ENCODE results near the gene MC2R. TPM values are rescaled to one million over a fixed set of nuclear protein-coding genes. Genes with fewer than 3 reads are reported as not detected.

MC2R gene
- total and polyA plus RNA-seq, 10 of the 15 experiments (the other 5 are each of a cell fraction or from before 2014, with no cell fraction given): 0.15 TPM; not detected in 9

DNA sequence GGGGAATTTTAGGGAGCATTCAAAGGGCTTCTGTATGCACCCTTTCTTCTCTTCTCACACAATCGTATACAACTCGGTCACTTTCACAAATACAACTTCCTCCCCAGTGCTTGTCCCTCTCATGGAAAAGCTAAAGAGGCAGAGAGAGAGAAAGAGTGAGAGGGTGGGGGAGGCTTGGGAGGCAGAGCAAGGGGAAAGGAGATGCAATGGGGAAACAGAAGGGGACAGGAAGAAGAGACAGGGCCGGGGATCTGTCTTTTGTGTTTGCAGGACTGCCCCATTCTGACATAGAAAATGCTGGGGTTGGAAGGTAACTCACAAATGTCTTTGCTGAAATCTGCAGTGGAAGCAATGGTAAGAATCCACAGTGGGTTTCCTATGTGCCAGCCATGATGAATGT is 2.1 kb upstream of the MC2R start:
- Histone ChIP-seq H3K27me3 (replicated peaks in 1 of 2; ENCODE audit: control insufficient read depth in 2 of 2, insufficient read depth in 2 of 2, low read length in 1 of 2) (peaks cover 0 to 2% of the 10 kb centered on the region in 2 experiments; a peak in 3 of 4 replicates), H4K20me1 (ENCODE audit: control insufficient read depth, insufficient read depth) (no peaks in the 10 kb centered on the region), H2AFZ (ENCODE audit: control insufficient read depth, low read depth, low read length) (no peak overlapping the region), H3K79me2 (ENCODE audit: control insufficient read depth, insufficient read depth, low read length) (no peaks in the 10 kb centered on the region), H3K4me3 (no peak overlapping the region), H3K27ac (ENCODE audit: control insufficient read depth, insufficient read depth) (no peak overlapping the region), H3K4me1 (ENCODE audit: control insufficient read depth, insufficient read depth, low read length) (no peaks in the 10 kb centered on the region), H3K4me2 (ENCODE audit: control insufficient read depth, insufficient read depth) (no peak overlapping the region), H3K9me3 (replicated peaks; ENCODE audit: control insufficient read depth, insufficient read depth, low read length) (no peaks in the 10 kb centered on the region), H3K9ac (ENCODE audit: control insufficient read depth, insufficient read depth, low read length) (no peak overlapping the region), H3K36me3 (ENCODE audit: control insufficient read depth in 2 of 2, insufficient read depth in 2 of 2, low read length in 1 of 2) (no peaks in the 10 kb centered on the region)
- SMC1A ChIA-PET (ENCODE audit: uncharacterized antibody, unreplicated experiment): no interaction called here
- TF ChIP-seq, protein P1, sequence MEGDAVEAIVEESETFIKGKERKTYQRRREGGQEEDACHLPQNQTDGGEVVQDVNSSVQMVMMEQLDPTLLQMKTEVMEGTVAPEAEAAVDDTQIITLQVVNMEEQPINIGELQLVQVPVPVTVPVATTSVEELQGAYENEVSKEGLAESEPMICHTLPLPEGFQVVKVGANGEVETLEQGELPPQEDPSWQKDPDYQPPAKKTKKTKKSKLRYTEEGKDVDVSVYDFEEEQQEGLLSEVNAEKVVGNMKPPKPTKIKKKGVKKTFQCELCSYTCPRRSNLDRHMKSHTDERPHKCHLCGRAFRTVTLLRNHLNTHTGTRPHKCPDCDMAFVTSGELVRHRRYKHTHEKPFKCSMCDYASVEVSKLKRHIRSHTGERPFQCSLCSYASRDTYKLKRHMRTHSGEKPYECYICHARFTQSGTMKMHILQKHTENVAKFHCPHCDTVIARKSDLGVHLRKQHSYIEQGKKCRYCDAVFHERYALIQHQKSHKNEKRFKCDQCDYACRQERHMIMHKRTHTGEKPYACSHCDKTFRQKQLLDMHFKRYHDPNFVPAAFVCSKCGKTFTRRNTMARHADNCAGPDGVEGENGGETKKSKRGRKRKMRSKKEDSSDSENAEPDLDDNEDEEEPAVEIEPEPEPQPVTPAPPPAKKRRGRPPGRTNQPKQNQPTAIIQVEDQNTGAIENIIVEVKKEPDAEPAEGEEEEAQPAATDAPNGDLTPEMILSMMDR (IDR thresholded peaks at IDR 0.05 in 2 of 3, conservative IDR thresholded peaks at IDR 0.05 in 1 of 3; ENCODE audit: control insufficient read depth in 2 of 3, extremely low read depth in 1 of 3, insufficient read depth in 1 of 3, low read depth in 3 of 3, low read length in 3 of 3): no peak
- intact Hi-C loops (cut with micrococcal nuclease; ENCODE audit: unreplicated experiment) (no loop called here), in situ Hi-C loops (cut with MboI) (no loop called here)
- no peak for DNase-seq (ENCODE audit: low read depth, low spot score)
- no peak for ATAC-seq
- BruUV-seq (replicated peaks): no TSS peak
- FAIRE-seq: no peak
- RAD21 ChIA-PET (ENCODE audit: unreplicated experiment): no interaction called here
- POLR2A ChIA-PET: interaction anchor here (0.6 kb wide), 1 partner anchor 397 kb away, joined by 6 read pairs; no protein-coding TSS in a partner anchor
- CTCF ChIA-PET: no interaction called here
- 34% methylated on average over 3 of the region's 3 CpGs for WGBS (ENCODE audit: insufficient coverage, insufficient replicate concordance, low lambda C conversion rate, missing lambda C conversion rate)

DNA sequence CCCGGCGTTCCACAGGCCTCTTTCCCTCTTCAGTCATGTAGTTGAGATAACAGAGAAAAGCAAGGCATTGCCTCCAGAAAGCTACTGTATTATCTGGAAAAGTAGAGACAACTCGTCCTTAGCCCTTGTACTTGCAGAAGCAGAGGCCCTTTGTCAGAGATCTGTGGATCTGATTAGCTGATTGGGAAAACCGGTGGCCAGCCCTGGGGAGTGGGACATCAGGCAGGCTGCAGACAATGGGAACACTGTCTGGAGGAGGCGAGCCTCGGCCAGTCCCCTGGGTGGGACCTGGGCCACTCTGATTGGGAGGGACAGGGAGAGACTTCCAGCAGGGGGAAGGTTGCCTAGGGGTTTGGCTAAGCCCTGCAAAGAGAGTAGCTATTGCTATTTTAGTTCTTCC is 1.2 kb upstream of the MC2R start:
- H3K4me1 ChIP-seq (ENCODE audit: control insufficient read depth, insufficient read depth, low read length): no peaks in the 10 kb centered on the region
- no peak for ATAC-seq
- H3K4me3 ChIP-seq: no peak overlapping the region
- no peaks in the 10 kb centered on the region for H3K79me2 ChIP-seq (ENCODE audit: control insufficient read depth, insufficient read depth, low read length)
- FAIRE-seq: no peak
- in situ Hi-C loops (cut with MboI) (no loop called here), intact Hi-C loops (cut with micrococcal nuclease; ENCODE audit: unreplicated experiment) (no loop called here)
- peaks cover 0 to 2% of the 10 kb centered on the region in 2 experiments; a peak in 3 of 4 replicates for H3K27me3 ChIP-seq (replicated peaks in 1 of 2; ENCODE audit: control insufficient read depth in 2 of 2, insufficient read depth in 2 of 2, low read length in 1 of 2)
- no TSS peak for BruUV-seq (replicated peaks)
- no peaks in the 10 kb centered on the region for H3K36me3 ChIP-seq (ENCODE audit: control insufficient read depth in 2 of 2, insufficient read depth in 2 of 2, low read length in 1 of 2)
- CTCF ChIA-PET: interaction anchor here (1.2 kb wide), 1 partner anchor 11 kb away, joined by 3 read pairs; no protein-coding TSS in a partner anchor
- H3K9me3 ChIP-seq (replicated peaks; ENCODE audit: control insufficient read depth, insufficient read depth, low read length): no peaks in the 10 kb centered on the region
- H2AFZ ChIP-seq (ENCODE audit: control insufficient read depth, low read depth, low read length): no peak overlapping the region
- POLR2A ChIA-PET: no interaction called here
- RAD21 ChIA-PET (ENCODE audit: unreplicated experiment): interaction anchor here (1.2 kb wide), 1 partner anchor 40 kb away, joined by 3 read pairs; no protein-coding TSS in a partner anchor
- SMC1A ChIA-PET (ENCODE audit: uncharacterized antibody, unreplicated experiment): no interaction called here
- no peak overlapping the region for H3K27ac ChIP-seq (ENCODE audit: control insufficient read depth, insufficient read depth)
- no peak for DNase-seq (ENCODE audit: low read depth, low spot score)
- no peaks in the 10 kb centered on the region for H4K20me1 ChIP-seq (ENCODE audit: control insufficient read depth, insufficient read depth)
- 22% methylated on average over 6 of the region's 6 CpGs for WGBS (ENCODE audit: insufficient coverage, insufficient replicate concordance, low lambda C conversion rate, missing lambda C conversion rate)
- H3K9ac ChIP-seq (ENCODE audit: control insufficient read depth, insufficient read depth, low read length): no peak overlapping the region
- H3K4me2 ChIP-seq (ENCODE audit: control insufficient read depth, insufficient read depth): no peak overlapping the region
- no peak for TF ChIP-seq SMC3 (IDR thresholded peaks at IDR 0.05; ENCODE audit: borderline replicate concordance, low read length)
- TF ChIP-seq RAD51 (IDR thresholded peaks at IDR 0.05): no peak
- TF ChIP-seq GABPA (IDR thresholded peaks at IDR 0.05; ENCODE audit: low read depth): no peak
- TF ChIP-seq BCL11A (IDR thresholded peaks at IDR 0.05; ENCODE audit: low read depth, low read length): no peak
- no peak for TF ChIP-seq POLR2A (IDR thresholded peaks at IDR 0.05; ENCODE audit: low read depth, low read length)
- no peak for TF ChIP-seq MYB (IDR thresholded peaks at IDR 0.05; ENCODE audit: borderline replicate concordance, low read depth, low read length)
- TF ChIP-seq ZZZ3 (IDR thresholded peaks at IDR 0.05; ENCODE audit: control insufficient read depth, insufficient read length, low read depth): no peak
- no peak for TF ChIP-seq ATF7 (IDR thresholded peaks at IDR 0.05; ENCODE audit: low read depth)
- TF ChIP-seq, protein P2, sequence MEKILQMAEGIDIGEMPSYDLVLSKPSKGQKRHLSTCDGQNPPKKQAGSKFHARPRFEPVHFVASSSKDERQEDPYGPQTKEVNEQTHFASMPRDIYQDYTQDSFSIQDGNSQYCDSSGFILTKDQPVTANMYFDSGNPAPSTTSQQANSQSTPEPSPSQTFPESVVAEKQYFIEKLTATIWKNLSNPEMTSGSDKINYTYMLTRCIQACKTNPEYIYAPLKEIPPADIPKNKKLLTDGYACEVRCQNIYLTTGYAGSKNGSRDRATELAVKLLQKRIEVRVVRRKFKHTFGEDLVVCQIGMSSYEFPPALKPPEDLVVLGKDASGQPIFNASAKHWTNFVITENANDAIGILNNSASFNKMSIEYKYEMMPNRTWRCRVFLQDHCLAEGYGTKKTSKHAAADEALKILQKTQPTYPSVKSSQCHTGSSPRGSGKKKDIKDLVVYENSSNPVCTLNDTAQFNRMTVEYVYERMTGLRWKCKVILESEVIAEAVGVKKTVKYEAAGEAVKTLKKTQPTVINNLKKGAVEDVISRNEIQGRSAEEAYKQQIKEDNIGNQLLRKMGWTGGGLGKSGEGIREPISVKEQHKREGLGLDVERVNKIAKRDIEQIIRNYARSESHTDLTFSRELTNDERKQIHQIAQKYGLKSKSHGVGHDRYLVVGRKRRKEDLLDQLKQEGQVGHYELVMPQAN (conservative IDR thresholded peaks at IDR 0.05): no peak
- TF ChIP-seq SMAD1 (IDR thresholded peaks at IDR 0.05; ENCODE audit: low read depth, partially characterized antibody): no peak
- no peak for TF ChIP-seq TCF7 (IDR thresholded peaks at IDR 0.05; ENCODE audit: borderline replicate concordance)
- TF ChIP-seq SUZ12 (IDR thresholded peaks at IDR 0.05; ENCODE audit: unreplicated experiment): no peak
- no peak for TF ChIP-seq FOXM1 (IDR thresholded peaks at IDR 0.05; ENCODE audit: low read depth, low read length)

All from GM12878 (cell line).